Limb (tissue), 2 donors: ENCODE measurements around the gene EIF1B.

ENCODE experiments used
- DNase-seq, 2 donors: peaks; one replicate each; pipeline ENCODE4 v3.0.0-alpha.2; 2016; ENCODE audit errors: extremely low spot score in 2 of 2

Gene EIF1B

DNA sequence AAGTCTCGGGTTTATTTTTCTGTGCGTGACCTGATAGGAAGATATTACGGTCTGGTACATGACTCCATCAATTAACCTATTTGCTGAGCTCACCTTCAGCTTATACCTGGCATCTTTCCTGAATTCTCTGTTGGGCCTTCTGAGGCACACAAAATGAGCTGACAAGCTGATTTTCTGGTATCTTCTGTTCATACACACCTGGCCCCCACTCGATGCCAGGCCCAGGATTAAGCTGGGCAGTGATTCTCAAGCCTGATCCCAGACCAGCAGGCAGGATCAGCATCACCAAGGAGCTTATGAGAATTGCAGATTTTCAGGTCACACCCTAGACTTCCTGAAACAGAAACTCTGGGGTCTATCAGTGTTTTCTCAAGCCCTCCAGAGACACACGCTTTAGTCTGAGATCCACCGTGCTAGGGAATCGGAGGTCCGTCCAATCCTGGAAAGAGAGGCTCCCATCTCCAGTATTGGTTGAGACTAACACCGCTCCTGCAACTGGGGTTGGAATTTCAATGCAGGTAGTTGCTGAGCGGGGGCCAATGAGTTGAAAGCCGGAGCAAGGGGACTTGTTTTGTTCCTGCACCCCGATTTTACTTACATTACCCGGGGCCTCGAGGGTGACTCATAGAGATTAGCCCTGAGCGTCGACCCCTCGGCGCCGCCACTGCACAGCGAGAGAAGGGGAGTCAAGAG lies 636 bp upstream of the EIF1B start:
- DNase-seq: no peak

DNA sequence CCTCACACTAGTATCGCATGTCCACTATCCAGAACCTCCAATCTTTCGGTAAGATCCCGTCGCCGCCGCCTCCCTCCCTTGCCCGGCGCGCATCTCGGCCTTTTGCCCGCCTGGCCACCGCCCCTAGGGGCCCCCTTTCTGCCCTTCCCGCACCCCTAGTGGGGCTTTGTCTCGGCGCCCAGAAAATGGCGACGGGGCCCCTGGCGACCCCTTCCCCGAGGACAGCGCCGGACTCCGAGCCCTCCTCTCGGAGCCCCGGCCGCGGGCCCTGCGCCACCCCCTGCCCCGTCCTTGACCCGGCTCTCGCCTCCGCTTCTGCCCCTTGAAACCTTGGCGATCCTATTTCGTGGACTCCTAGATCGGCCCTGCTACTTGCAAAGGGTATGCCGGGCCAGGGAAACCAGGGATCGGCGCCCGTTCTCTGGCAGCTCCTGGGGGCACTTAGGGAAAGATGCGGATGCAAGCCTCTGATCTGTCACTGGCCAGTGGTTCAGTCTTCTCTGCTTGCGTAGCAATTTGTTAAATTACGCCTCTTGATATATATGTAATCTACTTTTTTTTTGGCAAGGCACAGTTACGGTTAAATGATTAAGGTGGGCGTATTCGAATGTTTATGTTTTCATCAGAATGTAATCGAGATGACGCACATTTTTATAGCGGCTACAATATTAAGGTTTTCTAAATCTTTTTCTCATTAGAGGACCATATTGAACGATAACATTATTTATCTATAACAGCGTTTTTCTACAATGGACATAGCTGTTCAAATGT lies 603 bp downstream of the EIF1B start:
- peak in 1 of 2 donors; percentile 84 for DNase-seq

DNA sequence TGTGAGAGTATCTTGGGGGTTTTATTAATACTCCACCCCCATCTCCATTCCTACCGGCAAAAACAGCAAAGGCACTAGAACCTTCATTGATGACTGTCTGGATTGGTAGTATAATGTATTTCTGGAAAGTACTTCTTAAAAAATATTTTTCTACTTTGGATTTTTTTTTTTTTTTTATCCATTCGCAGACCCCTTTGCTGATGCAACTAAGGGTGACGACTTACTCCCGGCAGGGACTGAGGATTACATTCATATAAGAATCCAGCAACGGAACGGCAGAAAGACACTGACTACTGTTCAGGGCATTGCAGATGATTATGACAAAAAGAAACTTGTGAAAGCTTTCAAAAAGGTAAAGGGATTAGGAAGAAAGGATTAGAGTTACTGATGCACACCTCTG lies 1.2 kb downstream of the EIF1B start:
- DNase-seq: no peak

DNA sequence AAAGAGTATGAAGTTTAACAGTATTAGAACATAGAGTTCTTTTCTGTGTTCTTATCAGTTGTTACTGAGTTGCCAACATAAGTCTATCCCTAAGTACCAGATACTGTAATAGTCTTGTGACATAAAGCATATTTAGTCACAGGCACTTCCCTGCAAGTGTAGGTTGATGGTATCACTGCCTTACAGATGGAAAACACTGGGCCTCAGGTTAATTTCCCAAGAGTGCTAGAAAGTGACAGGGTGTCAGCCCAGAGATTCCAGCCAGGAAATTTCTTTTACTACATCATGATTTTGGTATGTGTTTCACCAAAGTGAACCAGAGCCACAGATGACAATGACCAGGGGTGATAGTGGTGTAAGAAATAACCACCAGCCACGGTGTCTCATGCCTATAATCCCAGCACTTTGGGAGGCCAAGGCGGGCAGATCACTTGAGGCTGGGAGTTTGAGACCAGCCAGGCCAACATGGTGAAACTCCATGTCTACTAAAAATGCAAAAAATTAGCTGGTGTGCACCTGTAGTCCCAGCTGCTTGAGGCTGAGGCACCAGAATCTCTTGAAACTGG lies 3.2 kb downstream of the EIF1B start:
- no peak for DNase-seq

DNA sequence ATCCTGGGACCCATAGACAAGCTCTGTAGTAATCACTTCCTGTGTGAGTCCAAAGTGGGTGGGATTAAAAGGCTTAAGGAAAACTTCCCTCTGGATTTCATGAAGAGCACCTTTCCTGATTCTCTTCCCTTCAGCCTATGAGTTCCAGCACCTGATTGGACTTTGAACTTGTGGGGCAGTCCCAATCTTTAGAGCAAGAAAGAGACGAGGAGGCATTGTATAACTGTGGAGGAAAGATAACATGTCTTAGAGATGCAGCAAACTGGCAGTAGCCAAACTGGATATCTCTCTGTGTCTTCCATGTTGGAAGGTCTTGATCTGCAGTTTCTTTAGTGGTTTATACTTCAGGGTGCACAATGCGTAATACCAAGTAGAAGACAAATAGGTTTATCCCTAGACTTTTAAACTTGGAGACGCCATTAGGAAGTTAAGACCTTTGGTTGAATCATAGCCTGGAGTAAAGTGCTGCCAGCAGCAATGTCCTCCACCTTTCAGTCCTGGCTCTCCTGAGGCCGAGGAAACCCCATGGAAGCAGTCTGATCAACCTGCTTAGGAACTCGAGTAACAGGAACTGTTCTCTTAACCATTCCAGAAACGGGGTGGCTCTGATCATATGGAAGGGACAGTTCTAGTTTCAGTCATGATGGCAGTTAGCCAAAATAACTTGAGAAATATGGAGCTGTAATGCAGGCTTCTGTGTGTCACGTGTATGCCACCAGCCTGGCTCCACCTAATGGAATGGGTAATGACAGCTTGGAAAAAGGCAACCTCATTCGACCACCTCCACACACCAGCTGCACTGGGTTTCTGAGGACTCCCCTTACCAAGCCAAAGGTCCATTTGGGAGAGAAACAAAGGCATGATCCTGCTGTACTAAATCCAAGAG lies 4.7 kb downstream of the EIF1B start:
- no peak for DNase-seq

DNA sequence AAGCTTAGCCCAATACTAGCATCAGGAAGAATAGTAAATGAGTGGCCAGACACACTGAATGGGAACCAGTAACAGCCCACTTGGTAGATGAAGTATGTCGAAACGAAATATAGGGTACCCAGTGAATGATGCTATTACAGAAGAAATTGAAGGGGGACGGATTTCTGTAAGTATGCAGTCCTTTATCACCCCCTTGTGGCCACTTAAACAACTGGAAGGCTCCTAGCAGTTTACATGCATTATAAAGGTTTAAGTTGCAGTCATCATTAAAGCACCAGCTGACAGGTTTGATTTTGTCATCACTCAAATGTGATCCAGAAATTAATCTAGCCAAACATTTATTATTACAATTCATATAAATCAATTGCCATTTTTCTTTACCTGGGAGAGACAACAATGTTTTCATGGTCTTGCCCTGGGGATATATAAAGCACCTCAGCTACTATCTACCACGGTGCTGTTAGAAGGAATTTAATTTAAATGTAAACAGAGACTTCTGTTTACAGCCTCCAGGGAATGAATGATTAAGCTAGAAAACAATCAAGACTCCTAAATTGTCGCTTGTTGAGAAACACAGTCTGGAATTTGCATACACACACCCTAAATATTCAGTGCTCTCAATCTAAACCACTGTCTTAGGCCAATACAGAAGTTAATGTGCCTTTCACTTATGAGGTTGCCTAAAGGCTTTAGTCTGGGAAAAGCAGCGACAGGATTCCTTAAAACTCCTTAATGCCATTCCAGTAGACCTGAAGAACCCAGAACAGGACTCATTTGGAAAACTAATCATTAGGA lies 7.8 kb downstream of the EIF1B start:
- DNase-seq: peak in 1 of 2 donors; percentile 69

DNA sequence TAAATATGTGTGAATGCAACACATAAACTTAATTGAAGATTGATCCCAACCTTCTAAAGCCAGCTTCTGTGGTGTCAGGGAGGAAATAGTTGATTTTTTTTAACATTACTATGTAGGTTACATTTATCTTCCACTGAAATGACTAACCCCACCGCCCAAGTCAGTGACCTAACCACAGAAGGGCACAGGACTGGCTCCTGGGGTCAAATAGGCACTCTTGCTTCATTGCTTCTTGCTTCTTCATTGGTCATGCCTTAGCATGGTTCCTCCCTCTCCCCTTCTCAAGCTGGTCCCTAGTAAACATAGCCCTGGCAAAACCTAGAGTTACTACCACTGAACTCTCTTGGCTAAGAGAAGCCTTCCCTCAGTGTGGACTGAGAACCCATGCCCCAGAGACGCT lies 12.3 kb downstream of the EIF1B start:
- no peak for DNase-seq

DNA sequence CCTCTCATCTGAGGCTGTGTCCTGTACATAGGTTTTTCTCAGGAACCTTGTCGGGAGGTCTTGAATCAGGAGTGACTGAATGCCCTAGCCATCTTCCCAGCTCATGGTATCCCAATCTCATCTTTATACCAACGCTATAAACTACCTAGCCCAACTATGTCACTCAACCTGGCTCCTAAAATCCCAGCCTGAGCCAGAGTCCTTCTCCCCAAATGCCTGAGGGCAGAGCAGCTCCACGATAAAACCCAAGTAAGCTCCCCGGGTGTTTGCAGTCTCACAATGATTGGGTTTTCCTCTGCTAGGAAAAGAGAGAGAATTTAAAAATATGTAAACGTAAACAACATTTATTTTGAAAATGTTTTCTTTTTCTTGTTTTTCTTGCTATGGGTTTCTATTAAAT lies 14.4 kb downstream of the EIF1B start:
- no peak for DNase-seq

DNA sequence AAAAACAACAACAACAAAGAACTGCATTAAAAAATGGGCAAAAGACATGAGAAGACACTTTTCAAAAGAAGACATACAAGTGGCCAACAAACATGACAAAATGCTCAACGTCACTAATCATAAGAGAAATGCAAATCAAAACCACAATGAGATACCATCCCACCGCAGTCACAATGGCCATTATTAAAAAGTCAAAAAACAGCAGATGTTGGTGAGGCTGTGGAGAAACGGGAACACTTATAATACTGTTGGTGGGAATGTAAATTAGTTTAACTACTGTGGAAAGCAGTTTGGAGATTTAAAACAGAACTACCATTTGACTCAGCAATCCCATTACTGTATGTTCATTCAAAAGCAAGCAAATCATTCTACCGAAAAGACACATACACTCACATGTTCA lies 15.1 kb downstream of the EIF1B start:
- DNase-seq: no peak

DNA sequence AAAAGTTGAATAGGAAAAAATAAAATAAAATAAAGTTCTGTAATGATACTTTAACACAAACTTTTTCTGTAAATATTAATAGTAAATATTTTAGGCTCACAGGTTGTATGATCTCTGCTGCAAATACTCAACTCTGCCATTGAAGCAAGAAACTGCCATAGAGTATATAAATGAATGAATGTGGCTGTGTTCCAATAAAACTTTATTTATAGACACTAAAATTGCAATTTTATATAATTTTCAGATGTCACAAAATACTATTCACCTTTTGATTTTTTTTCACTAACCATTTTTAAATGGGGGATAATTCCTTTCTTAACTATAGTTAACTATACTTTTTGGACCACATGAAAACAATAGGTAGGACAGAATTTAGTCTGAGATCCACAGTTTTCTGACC lies 16.0 kb downstream of the EIF1B start:
- no peak for DNase-seq

DNA sequence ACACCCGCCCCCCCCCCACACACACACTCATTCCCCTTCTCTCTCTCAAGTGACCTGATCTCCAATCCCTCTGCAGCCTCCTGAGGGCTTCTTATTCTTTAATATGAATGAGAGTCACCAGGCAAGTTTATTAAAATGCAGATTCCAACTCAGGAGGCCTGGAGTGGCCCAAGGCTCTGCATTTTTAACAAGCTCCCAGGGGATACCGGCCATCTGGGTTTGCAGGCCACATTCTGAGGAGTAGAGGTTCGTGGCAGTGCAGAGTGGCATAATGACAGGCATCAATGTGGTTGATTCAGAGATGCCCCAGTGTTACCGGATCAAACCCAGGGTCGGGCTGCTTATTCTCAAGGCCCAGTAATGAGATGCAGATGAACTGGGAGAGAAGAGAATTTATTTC lies 18.9 kb downstream of the EIF1B start:
- DNase-seq: no peak

DNA sequence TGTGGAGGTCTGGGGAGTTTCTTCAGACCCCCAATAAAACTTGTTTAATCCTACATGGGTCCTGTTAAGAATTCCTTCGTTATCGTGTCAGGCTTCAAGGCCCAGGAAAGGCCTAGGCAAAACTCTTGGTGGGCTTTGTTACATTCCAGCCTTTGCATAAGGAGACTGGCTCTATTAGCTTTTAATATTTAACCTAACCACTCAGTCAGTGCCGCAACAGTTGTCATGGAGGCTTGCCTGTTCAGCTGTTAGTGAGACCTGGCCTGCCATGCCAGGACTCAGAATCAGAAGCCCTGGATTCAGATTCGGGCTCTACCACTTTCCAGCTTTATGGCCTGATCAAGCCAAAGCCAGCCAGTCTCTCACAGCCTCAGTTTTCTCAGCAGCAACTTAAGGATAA lies 19.6 kb downstream of the EIF1B start:
- DNase-seq: no peak

DNA sequence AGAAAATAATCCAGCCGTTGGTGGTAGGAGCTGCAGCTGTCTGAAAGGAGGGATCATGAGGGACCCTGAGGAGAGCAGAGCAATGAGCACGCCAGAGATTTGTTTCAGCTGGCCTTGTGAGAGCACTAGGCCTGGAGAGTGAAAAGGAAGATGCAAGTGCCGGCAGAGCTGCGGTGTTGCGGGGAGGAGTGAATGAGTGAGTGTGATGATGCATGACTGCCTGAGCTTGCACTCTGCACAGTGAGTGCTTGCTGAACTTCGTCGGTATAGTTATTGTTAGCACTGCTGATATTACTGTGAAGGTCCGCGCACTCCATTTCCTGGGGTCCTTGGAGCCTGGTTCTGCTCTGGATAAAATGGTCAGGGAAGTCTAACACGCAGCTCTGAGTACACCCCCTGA lies 23.2 kb downstream of the EIF1B start:
- DNase-seq: no peak

DNA sequence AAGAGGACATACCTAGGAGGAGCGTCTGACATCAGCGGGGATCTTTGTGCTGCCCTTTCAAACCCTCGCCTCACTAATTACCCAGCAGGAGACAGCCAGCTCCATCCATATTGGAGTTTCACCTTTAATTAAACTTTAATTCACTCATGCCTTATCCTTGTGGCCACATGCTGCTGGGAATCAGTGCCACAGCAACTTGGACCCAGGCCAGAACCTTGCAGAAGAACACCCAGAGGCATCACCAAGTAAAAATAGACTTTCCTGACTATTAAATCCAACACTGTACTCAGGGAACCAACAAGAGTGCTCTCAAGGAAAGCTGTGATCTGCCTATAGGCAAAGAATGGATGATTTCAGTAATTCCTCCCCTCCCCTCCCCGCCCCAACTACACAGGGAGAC lies 23.9 kb downstream of the EIF1B start:
- no peak for DNase-seq

DNA sequence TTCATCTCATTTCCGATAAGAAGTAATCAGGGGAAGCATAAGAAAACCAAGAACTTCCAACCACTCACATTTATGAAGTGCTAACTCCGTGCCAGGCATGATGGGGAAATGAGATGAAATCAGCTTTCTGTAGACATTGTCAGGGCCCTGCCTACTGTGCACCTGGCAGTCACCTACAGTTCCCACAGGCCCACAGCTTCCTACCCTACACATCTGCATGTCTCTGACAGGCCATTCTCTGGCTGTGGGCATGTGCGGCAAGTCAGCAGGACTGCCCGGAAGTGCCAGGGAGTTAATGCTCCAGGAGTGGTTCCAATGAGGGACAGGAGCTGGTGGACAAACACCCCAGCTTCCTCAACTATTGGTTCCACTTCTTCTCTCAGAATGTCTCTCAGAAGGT lies 24.3 kb downstream of the EIF1B start:
- no peak for DNase-seq

DNA sequence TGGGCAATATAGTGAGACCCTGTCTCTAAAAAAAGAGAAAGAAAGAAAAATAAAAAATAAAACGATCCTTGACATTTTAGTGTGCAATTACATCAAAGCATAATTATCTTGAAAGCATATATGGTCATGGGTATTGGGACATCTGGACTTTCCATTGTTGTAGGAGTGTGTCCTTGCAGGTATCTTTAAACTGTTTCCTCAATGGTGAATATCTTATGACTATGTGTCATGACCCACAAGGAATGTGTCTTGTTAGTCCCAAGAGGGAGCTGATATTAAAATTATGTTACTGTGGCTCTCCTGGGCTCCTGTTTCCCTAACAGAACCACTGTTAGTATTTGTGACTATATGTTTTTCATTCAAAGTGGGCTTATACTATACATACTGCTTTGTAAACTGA lies 26.6 kb downstream of the EIF1B start:
- DNase-seq: no peak

DNA sequence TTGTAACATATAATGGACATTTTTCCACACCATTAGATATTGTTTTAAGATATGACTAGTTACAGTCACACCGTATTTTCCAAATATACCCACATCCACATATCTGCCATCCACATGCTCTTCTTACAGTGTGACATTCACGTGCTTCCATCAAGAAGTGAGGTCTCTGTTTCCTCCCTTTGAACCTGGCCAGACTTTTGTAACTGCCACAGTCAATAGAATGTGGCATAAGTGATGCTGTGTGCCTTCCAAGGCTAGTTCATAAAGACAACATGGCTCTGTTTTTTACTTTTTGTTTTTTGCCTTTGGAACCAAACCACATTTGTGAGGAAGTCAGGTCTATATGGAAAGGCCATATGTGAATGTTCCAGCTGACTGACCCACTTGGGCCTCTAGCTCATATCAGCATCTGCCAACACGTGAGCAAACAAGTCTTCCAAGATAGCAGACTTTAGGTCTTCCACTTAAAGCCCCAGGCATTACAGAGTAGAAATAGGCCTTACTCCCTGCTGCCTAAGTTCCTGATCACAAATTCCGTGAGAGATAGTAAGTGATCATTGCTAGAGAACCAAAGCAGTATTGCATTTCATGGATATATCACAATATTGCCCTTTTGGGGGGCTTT lies 27.1 kb downstream of the EIF1B start:
- no peak for DNase-seq

DNA sequence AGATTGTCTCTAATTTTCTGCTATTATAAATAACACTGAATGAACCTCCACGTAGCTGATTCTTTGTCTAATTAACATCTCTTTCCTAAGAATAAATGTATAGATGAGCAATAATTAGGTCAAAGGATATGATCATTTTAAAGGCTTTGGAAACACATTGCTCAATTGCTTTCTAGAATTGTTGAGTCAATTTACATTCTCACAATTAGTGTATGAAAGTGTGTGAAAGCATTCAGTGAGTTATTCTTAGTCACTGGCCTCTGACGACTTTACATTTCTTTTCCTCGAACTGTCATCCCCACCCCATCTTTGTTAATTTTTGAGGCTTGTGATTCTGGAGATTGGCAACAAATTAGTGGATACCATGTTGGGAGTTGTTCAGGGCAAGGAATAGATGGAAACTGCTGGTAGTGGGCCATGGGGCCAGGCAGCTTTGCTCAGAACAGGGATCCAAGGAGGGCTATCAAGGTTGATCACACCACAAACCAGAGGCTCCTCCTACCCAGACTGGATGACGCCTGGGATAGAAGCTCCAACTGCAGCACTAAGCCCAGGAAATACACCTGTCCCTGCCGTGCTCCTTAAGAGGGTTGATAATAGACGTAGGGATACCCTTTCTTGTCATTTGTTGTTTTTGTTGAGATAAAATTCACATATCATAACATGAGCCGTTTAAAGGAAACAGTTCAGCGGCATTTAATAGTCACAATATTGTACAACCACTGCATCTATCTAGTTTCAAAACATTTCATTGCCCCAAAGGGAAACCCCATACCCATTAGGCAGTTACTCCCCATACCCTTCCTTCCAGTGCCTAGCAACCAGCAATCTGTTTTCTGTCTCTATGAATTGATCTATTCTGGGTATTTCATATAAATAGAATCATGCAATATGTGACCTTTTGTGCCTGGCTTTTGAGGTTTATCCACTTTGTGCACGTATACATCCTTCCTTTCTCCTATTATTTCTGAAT lies 27.9 kb downstream of the EIF1B start:
- no peak for DNase-seq

DNA sequence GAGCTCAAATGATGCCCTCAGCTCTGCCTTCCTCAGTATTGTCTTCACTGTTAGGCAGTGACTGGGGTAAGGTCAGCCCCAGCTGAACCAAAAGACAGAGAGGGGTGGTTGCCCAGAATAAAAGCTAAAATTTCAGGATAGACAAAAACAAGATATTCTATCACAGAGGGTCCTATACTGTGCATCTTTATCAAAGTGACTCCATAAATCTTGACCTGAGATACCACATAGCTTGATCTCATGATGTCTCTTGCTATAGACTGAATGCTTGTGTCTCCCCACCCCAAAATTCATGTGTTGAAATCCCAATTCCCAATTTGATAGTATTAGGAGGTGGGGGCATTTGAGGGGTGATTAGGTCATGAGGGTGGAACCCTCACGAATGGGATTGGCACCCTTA lies 30.4 kb downstream of the EIF1B start:
- no peak for DNase-seq
